ENCODE data around the gene PTPRE. TPM values are rescaled to one million over a fixed set of nuclear protein-coding genes. Genes with fewer than 3 reads are reported as not detected.

The PTPRE gene, protein sequence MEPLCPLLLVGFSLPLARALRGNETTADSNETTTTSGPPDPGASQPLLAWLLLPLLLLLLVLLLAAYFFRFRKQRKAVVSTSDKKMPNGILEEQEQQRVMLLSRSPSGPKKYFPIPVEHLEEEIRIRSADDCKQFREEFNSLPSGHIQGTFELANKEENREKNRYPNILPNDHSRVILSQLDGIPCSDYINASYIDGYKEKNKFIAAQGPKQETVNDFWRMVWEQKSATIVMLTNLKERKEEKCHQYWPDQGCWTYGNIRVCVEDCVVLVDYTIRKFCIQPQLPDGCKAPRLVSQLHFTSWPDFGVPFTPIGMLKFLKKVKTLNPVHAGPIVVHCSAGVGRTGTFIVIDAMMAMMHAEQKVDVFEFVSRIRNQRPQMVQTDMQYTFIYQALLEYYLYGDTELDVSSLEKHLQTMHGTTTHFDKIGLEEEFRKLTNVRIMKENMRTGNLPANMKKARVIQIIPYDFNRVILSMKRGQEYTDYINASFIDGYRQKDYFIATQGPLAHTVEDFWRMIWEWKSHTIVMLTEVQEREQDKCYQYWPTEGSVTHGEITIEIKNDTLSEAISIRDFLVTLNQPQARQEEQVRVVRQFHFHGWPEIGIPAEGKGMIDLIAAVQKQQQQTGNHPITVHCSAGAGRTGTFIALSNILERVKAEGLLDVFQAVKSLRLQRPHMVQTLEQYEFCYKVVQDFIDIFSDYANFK
- total RNA-seq = 27.7 and 35.7 TPM in 2 replicates

GRCh38 chr10:127906548-127907377, at the start of gene PTPRE:
PTPRE (plus strand) TSS chr10:127907103; CDS start chr10:128040882, 133,779 bp downstream.
- intact Hi-C loops (cut with micrococcal nuclease) = loop anchor here (1.0 to 5.0 kb wide), 4 partner anchors 86 to 244 kb away; no protein-coding TSS in a partner anchor

DNA sequence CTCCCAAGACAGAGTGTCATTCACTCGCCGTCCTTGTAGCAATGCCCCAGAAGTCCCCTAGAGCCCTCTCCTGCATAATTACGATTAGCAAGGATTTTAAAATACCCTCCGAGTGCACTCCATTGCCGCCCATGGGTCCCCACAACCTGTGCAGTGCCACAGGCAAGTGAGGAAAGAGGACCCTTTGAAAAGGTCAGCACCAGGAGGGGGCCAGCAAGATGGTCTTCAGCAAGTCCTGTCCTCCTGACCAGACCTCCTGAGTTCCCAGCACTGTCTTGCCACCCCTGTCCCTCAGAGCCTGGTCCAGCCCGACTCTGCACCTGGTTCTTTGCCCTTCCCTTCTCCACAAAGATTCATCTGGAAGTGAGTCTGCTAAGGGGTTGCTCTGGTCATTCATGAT, 46.3 kb upstream of the PTPRE start:
- intact Hi-C loops (cut with micrococcal nuclease) = no loop called here

DNA sequence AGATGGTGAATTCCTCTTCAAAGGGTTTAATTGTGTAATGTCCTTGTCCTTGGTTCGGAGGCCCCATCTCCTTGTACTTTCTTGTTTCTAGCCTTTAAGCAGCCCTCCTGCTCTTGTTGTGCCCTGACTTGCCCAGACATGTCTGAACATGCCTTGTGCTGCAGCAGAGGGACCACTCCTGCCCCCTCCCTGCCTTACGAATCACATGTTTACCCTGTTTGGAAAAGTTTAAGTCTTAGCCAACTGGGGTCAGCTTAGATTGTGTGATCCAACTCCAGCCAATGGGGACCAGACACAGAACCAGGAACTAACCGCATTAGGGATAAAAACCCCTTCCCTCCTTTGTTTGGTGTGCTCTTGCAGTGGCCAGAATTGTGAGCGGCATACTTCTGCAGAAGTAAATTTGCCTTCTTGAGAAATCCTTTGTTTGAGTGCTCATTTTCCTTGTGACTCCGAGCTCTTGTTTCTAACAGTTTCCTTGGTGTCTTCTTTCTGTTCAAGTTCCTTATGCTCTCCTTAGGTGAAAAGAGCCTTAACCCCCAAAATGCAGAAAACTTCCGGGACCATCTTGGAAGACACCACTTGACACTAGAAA, 43.6 kb upstream of the PTPRE start:
- intact Hi-C loops (cut with micrococcal nuclease) = no loop called here

- intact Hi-C loops (cut with micrococcal nuclease) = no loop called here
Observed at GRCh38 chr10:127866276-127867013, 40.5 kb upstream of the PTPRE start.

GRCh38 chr10:127867805-127868204, 39.1 kb upstream of the PTPRE start:
- intact Hi-C loops (cut with micrococcal nuclease) = no loop called here

DNA sequence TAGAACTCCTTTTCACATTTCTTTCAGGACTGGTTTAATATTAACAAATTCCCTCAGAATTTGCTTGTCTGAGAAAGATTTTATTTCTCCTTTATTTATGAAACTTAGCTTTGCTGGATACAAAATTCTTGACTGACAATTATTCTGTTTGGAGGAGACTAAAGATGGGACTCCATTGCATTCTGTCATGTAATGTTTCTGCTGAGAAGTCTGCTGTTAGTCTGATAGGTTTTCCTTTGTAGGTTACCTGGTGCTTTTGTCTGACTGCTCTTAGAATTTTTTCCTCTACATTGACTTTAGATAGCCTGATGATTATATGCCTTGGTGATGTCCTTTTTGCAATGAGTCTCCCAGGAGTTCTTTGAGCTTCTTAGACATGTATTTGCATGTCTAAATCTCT, 37.6 kb upstream of the PTPRE start:
- intact Hi-C loops (cut with micrococcal nuclease) = no loop called here

GRCh38 chr10:127871631-127872010, 35.3 kb upstream of the PTPRE start:
- intact Hi-C loops (cut with micrococcal nuclease) = no loop called here

- intact Hi-C loops (cut with micrococcal nuclease) = no loop called here
Observed at GRCh38 chr10:127872011-127872761, 34.7 kb upstream of the PTPRE start.

DNA sequence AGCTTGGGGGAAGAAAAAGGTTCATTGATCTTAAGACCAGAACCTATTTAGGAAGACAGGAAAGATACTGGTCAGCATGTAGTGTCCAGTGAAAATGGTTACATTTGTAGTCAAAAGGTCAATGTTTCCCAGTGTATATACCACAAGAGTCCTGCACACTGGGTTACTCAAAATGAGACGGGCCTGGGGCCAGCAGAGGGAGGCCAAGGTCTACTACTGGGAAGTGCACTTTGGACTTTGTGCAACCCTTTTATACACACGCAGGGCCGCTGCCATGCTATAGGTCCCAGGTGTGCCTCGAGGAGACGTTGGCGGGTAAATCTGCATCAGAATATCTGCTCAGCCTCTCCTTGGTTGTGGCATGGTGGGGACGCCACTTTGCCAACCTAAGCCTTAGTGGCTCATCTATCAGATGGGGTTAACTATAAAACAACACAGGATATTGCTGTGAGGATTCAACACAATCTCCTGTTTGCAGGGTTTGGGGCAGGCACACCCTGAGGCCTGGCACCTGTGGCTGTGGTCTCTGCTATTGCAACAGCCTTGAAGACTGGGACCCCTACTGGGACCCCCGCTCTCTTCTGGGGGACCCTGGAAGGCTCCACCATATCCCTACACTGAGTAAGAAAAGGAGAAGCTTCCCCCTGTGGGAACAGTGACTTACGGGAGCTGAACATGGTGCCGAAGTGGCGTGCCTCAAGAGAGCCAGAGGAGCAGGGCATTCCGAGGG, 33.9 kb upstream of the PTPRE start:
- intact Hi-C loops (cut with micrococcal nuclease) = loop anchor here (1.0 kb wide), 1 partner anchor 196 kb away; no protein-coding TSS in a partner anchor

DNA sequence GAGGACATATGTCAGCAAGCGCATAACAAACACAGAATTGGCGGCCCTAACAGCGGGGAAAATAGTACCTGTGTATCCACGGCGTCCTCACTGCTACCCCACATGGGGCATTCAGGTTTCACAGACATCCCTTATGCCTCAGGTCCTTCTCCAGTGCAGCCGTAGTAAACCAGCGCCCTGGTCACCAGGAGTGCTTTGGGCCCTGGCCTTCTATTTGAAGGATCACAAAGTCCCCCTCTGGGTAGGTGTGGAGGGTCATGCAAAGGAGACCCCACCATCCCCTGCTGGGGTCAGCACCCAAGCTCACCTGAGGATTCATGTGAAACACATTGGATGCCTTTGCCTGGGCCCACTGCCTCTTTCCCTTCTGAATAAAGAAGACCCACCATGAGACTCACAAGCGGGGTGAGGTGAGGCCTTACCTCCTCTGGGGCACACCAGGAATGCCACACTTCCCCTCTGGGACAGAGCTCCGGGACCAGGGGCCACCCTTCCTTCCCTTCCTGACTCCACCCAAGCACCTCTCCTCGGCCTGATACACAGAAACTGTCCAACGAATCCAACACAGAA, 32.9 kb upstream of the PTPRE start:
- intact Hi-C loops (cut with micrococcal nuclease) = loop anchor here (1.0 kb wide), 1 partner anchor 195 kb away; no protein-coding TSS in a partner anchor

DNA sequence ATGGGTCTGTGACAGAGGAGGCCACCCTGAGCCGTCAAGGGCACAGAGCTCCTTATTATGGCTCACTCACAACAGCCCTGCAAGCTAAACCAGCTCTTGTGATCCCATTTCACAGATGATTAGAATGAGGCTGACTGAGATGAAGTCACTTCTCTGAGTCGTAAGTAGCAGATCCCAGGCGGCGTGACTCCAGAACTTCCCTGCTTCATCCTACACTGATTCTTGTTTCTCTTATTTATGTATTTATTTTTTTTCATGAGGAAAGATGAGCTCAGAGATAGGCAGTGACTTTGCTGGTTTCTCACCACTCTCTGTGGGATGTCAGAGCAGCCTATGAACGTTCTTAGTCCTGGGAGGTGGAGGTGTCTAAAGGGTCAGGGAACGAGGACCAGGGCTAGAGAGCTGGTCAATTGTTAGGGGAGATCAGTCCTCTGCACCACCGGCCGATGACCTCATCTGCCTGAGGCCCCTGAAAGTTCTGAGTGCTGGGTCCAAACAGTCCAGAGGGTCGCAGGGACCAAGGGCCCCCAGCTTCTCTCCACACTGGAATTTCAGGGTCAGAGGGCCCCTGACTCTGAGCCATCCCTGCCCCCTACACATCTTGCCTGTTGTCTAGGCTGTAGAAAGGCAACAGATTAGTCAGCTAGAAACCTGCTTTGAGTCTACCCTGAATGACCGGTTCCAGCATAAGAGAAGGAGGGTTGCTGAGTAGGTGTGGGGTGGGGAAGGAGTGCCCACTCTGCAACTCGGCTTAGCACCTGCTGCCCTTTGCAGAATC, 32.0 kb upstream of the PTPRE start:
- intact Hi-C loops (cut with micrococcal nuclease) = no loop called here

DNA sequence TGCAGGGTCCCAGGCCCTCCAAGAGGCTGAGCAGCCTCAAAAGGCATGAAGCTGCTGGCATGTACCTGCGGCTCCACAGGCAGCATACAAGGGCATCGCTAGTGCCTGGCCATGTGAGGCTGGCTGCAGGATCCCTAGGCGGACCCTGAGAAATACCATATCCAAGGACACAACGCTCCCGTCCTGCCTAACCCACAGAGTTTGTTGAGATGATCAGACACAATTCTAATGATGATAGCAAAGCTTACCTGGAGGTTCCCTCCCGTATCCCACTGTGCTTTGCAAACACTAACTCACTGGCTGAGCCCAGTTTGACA, 31.5 kb upstream of the PTPRE start:
- intact Hi-C loops (cut with micrococcal nuclease) = no loop called here

GRCh38 chr10:127875916-127876315, 31.0 kb upstream of the PTPRE start:
- intact Hi-C loops (cut with micrococcal nuclease) = no loop called here

DNA sequence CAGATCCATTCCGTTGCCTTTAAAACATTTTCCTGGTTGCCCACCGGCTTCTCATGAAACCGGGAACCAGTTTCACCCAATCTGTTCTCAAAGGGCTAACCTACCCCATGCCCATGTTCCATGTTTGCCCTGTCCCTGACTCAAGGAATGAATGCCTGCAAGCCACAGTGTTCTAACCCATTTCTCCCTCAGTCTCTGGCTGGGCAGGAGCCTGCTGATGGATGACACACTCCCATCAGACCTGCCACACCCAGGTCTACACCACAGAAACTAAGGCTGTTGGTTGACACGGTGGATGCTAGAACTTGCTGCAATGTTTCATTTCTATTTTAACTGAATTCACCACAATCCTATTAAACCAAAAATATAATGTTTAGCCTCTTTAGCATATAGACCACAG, 29.8 kb upstream of the PTPRE start:
- intact Hi-C loops (cut with micrococcal nuclease) = no loop called here

GRCh38 chr10:127877699-127878098, 29.2 kb upstream of the PTPRE start:
- intact Hi-C loops (cut with micrococcal nuclease) = no loop called here

GRCh38 chr10:127878475-127879055, 28.3 kb upstream of the PTPRE start:
- intact Hi-C loops (cut with micrococcal nuclease) = no loop called here

GRCh38 chr10:127880557-127880956, 26.3 kb upstream of the PTPRE start:
- intact Hi-C loops (cut with micrococcal nuclease) = no loop called here

- intact Hi-C loops (cut with micrococcal nuclease) = no loop called here
Observed at GRCh38 chr10:127881262-127881661, 25.6 kb upstream of the PTPRE start.

All from T-helper 1 cell treated with Interleukin-12 subunit alpha and Interleukin-12 subunit beta and Interleukin-4 antibody, amounts not matched to agents 30 ng/mL and 1 ng/mL, for 36 hours (primary cell).